Glomerular endothelial cell (primary cell): Measurements from ENCODE around the gene S1PR4. TPM values are rescaled to one million over a fixed set of nuclear protein-coding genes. Genes with fewer than 3 reads are reported as not detected.
"Not testable (repeated sequence)": the region's sequence is repeated elsewhere in the genome, so short reads cannot be mapped to it uniquely, and the experiment has no call there.

ENCODE experiments used
- DNase-seq: peaks from one replicate; pipeline ENCODE4 v3.0.0-alpha.2; 2011; ENCODE audit warnings: low read depth, low spot score; ENCODE audit errors: extremely low read depth
- total RNA-seq: library from RNA; depleted of rRNA; stranded (reverse); fragments of >200 nt; gene quantifications from 2 replicates; pipeline ENCODE4 v1.2.3, GENCODE V29; 2015

The S1PR4 gene
- total RNA-seq, 1 donor from 2014 or later: 2.1 TPM

- DNase-seq: no peak
Measured at GRCh38 chr19:3151563-3152418, 26.8 kb upstream of the S1PR4 start.

DNA sequence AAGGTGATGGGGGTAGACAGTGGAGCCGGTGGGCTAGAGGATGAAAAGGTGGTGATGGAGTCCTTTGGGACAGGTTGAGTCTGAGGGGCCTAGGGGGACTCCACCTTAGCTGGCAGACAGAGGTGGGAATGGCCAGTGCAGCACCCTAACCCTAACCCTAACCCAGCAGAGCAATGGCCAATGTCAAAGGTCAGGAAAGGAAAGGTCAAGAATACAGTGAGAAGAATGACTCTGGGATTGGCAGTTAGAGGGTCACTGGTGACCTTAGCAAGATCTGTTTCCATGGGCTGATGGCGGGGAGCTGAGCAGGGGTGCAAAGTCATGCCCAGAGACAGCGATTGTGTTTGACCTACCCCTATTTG is 26.2 kb upstream of the S1PR4 start:
- DNase-seq: no peak

DNA sequence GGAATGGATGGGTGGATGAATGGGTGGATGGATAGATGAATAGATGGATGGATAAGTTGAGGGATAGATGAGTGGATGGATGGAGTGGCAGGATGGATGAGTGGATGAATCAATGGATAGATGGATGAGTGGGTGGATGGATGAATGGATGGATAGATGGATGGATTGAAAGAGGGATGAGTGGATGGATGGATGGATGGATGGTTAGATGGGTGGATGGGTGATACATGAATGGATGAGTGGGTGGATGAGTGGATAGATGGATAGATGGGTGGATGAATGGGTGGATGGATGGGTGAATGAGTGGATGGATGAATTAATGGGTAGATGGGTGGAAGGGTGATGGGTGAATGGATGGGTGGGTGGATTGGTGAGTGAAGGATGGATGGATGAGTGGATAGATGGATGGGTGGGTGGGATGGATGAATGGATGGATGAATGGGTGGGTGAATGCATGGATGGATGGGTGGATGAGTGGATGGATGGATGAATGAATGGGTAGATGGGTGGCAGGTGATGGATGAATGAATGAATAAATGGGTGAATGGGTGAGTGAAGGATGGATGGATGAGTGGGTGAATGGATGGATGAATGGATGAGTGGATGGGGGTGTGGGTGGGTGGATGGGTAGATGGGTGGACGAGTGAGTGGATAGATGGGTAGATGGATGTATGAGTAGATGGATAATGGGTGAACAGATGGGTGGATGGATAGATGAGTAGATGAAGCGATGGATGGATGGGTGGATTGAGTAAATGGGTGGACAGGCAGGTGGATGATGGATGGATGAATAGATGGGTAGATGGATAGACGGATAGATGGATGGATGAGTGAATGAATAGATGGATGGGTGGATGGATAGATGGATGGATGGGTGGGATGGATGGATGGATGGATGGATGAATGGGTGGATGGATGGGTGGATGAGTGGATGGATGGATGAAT is 25.0 kb upstream of the S1PR4 start:
- DNase-seq: no peak

DNA sequence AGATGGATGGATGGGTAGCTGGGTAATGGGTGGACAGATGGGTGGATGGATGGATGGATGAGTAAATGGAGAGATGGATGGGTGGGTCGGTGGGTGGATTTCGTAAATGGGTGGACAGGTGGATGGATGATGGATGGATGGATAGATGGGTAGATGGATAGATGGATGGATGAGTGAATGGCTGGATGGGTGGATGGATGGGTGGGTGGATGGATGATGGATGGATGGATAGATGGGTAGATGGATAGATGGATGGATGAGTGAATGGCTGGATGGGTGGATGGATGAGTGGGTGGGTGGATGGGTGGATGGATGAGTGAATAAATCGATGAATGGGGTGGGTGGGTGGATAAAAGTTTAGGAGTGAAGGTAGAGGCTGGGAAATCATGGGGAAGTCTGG is 24.1 kb upstream of the S1PR4 start:
- not testable (repeated sequence) for DNase-seq

DNA sequence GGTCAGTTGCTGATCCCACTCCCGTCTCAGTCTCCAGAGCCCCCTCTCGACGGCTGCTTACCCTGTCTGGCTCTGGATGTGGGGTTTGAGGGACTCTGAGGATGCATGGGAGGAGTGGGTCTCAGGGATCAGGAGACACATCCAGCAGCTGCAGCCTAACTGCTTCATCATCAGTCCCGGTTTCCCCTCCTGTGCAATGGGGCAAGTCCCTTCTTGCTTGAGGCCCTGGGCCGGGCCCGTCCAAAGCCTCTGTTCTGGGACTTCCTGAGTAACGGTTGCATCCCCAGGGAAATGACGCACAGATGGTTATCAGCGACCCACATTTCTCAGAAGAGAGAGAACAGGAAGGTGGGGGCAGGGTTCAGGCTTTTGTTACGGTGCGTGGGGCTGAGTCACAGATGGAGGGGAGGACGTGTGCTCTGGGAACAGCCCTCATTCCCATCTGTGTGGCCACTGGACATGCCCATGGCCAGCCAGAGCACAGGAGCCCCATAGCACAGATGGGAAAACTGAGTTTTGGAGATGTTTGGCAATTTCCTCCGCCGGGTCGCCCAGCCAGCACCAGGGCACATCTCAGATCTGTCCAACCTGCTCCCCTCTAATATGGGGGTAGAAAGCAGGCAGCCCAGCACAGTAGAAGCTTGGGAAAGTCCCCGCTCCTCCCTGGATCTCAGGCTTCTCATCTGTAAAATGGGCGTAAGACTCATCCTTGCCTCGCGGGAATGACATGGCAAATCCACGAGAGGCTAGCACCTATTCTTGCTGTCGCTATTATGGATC is 23.4 kb upstream of the S1PR4 start:
- DNase-seq: peak; percentile 100

DNA sequence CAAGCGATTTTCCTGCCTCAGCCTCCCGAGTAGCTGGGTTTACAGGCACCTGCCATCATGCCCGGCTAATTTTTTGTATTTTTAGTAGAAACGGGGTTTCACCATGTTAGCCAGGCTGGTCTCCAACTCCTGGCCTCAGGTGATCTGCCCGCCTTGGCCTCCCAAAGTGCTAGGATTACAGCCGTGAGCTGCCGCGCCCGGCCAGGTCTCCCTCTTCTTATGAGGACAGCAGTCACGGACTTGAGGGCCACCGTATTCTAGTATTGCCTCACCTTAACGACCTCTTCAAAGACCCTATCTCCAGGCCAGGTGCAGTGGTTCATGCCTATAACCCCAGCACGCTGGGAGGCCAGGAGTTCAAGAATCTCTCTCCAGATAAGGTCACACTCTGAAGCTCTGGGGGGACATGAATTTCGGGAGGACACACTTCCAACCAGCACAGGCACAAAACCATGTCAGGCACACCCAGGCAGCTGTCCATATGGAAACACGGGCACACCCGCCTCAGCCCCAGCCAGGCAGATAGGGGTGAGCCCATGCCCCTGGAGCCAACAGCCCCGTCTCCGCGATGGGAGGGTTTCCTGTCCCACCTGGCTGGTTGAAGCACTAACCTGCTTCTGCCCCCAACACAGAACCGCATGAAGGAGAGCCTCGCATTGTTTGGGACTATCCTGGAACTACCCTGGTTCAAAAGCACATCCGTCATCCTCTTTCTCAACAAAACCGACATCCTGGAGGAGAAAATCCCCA is 21.3 kb upstream of the S1PR4 start:
- no peak for DNase-seq

- no peak for DNase-seq
Measured at GRCh38 chr19:3159565-3159964, 19.0 kb upstream of the S1PR4 start.

DNA sequence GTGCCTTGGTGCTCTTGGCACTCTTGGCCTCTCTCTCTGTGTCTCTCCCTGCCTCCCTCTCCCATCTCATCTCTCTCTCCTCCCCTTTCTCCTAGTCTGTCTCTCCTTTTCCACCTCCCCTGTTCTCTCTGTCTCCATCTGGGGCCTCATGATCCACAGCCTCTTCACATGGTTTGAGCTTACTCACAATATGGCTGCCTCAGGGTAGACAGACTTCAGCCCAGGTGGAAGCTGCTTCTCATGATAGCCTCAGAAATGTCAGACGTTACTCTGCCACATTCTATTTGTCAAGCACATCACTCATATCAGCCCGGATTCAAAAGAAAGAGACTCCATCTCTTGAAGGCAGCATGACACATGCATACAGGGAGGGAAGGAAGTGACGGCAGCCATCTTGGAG is 18.4 kb upstream of the S1PR4 start:
- DNase-seq: no peak

DNA sequence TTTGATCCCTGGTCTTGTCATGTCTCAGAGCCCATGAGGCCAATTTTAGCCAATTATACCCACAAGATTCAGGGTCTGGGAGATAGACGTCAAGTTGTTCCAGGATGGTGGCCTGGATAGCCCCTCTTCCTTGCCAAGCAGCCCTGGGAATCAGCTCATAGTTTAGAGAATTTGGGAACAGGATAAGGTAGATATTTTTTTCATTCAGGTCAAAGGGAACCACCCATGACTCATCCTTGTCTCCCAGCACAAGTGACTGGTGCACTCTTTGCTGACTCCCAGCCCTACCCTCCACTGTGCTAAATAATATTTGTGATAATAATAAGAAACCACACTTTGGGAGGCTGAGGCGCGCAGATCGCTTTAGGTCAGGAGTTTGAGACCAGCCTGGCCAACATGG is 17.1 kb upstream of the S1PR4 start:
- DNase-seq: no peak

DNA sequence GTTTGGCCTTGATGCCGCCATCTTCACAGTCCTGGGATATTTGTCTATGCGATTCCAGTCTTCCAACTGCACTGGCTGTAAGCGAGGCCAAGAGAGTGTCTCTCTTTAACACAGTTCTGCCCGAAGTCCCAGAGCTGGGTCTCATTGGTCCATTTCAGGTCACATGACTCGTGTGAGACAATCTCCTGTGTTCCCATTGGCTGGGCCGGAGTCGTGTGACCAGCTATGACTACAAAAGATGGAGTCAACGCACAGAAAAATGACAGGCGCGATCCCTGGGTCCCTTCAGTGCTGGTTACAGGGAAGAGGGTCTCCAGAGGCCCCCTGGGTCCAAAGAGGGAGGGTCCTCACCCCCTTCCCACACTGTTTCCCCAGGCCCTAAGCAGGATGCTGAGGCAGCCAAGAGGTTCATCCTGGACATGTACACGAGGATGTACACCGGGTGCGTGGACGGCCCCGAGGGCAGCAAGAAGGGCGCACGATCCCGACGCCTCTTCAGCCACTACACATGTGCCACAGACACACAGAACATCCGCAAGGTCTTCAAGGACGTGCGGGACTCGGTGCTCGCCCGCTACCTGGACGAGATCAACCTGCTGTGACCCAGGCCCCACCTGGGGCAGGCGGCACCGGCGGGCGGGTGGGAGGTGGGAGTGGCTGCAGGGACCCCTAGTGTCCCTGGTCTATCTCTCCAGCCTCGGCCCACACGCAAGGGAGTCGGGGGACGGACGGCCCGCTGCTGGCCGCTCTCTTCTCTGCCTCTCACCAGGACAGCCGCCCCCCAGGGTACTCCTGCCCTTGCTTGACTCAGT is 15.9 kb upstream of the S1PR4 start:
- DNase-seq: no peak

DNA sequence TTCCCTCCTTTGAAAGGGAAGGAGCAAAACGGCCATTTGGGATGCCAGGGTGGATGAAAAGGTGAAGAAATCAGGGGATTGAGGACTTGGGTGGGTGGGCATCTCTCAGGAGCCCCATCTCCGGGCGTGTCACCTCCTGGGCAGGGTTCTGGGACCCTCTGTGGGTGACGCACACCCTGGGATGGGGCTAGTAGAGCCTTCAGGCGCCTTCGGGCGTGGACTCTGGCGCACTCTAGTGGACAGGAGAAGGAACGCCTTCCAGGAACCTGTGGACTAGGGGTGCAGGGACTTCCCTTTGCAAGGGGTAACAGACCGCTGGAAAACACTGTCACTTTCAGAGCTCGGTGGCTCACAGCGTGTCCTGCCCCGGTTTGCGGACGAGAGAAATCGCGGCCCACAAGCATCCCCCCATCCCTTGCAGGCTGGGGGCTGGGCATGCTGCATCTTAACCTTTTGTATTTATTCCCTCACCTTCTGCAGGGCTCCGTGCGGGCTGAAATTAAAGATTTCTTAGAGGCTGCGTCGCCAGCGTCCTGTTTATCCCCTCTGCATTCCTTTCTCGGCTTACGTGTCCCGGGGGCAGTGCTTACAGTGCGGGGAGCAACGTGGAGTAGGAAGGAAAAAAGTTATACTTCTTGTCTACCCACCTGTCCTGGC is 15.2 kb upstream of the S1PR4 start:
- no peak for DNase-seq

- no peak for DNase-seq
Measured at GRCh38 chr19:3163943-3164342, 14.6 kb upstream of the S1PR4 start.

DNA sequence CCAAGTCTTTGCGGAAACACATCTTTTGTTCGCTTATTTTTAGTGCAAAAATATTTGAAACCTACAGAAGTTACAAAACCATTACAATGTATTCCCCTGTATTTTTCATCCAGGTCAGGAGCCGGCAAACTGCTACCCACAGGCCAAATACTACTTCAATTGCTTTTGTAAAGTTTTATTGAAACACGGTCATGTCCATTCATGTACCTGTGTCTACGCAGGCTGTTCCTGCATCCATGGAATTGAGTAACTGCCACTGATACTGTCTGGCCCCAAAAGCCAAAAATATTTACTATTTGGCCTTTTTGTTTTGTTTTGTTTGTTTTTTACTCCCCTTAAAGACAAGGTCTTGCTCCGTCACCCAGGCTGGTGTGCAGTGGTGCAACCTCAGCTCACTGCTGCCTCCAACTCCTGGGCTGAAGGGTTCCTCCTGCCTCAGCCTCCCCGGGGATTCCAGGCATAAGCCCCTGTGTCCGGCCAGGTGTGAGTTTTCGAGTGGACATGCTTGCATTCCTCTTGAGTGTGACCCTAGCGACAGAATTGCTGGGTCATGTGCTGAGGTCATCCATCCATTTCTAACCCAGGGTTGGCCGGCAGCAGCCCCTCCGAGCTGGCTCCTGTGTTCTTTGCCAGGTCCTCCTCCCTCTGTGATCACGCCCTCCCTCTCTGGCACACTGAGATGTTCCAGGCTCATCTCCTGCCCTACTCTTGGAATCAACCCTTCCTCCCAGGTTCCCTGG is 10.9 kb upstream of the S1PR4 start:
- no peak for DNase-seq

- DNase-seq: no peak
Measured at GRCh38 chr19:3171894-3172672, 6.5 kb upstream of the S1PR4 start.

GRCh38 chr19:3172673-3173000 is 5.9 kb upstream of the S1PR4 start:
- DNase-seq: not testable (repeated sequence)

- no peak for DNase-seq
Measured at GRCh38 chr19:3175781-3176714, 2.5 kb upstream of the S1PR4 start.
